HepG2 (cell line): ENCODE results near the gene SLC16A2. TPM values are rescaled to one million over a fixed set of nuclear protein-coding genes. Genes with fewer than 3 reads are reported as not detected.

ENCODE experiments used
- ATAC-seq: fragments of 200-7000 bp; cut with Tn5 transposase; 3 replicates; pipeline ENCODE4 v1.9.1; 2020; ENCODE audit warnings: mild to moderate bottlenecking, moderate library complexity
- BruUV-seq: library from RNA; stranded (reverse); fragments of 400-500 nt; replicated peaks from 2 replicates; lab custom pipeline; 2021; lab: Mats Ljungman, UMichigan
- CTCF ChIA-PET: fragments of 300-600 bp; formaldehyde crosslinking; extraction: SDS; loops from one replicate; lab custom pipeline; 2021; ENCODE audit warnings: low total read pairs, inconsistent platforms, low intra/inter-chr PET ratio; lab: Yijun Ruan, JAX
- POLR2A ChIA-PET: fragments of 350-600 bp; sonication (Branson Sonifier 250); formaldehyde crosslinking; loops from one replicate; lab custom pipeline; 2020; ENCODE audit warnings: antibody characterized with exemption, inconsistent platforms; lab: Yijun Ruan, JAX
- DNase-seq: peaks from one replicate; pipeline ENCODE4 v3.0.0-alpha.2; 2015; ENCODE audit warnings: low spot score
- FAIRE-seq: peaks from 3 replicates; lab custom pipeline; 2011; peaks lifted over from hg19 to GRCh38; lab: Jason Lieb, UNC
- H2AFZ ChIP-seq: one replicate; pipeline ENCODE4 v1.6.1; 2011; ENCODE audit warnings: low read length, inconsistent platforms
- H3K27ac ChIP-seq: fragments of 300-600 bp; 3 replicates; pipeline ENCODE4 v1.8.0; 2011; ENCODE audit warnings: mixed run types, mild to moderate bottlenecking, mixed read lengths, low read length, inconsistent platforms; ENCODE audit not compliant: insufficient read depth; ENCODE audit errors: extremely low read length
- H3K27me3 ChIP-seq, 2 experiments: fragments of 200-600 bp in 1 of 2; 2 replicates in 1 of 2; 3 replicates in 1 of 2; pipeline versions ENCODE4 v1.6.0 to v1.8.0; 2011; ENCODE audit warnings: low read length in 2 of 2, mild to moderate bottlenecking in 2 of 2, moderate library complexity in 2 of 2, inconsistent platforms in 1 of 2; ENCODE audit not compliant: insufficient read depth in 2 of 2, control insufficient read depth in 1 of 2
- H3K36me3 ChIP-seq, 2 experiments: fragments of 200-600 bp in 1 of 2; replicated peaks in 1 of 2; 2 replicates in 1 of 2; 3 replicates in 1 of 2; pipeline versions ENCODE4 v1.5.1 to v1.8.0; 2011; ENCODE audit warnings: low read length in 2 of 2, inconsistent platforms in 1 of 2; ENCODE audit not compliant: insufficient read depth in 2 of 2, control insufficient read depth in 1 of 2
- H3K4me1 ChIP-seq: 2 replicates; pipeline ENCODE4 v1.5.1; 2012; ENCODE audit warnings: low read length, inconsistent platforms; ENCODE audit not compliant: insufficient read depth
- H3K4me2 ChIP-seq: 2 replicates; pipeline ENCODE4 v1.6.0; 2011; ENCODE audit warnings: low read depth, low read length, inconsistent platforms
- H3K4me3 ChIP-seq, 3 experiments: fragments of 200-600 bp in 1 of 3; sonication (generic), shearing (Covaris generic) in 1 of 3; replicated peaks in 1 of 3; 2 replicates each; pipeline ENCODE4 v1.5.1; 2011 to 2016; ENCODE audit warnings: low read length in 3 of 3, inconsistent platforms in 2 of 3, low read depth in 2 of 3, mild to moderate bottlenecking in 2 of 3, control low read depth in 1 of 3, mixed read lengths in 1 of 3; ENCODE audit not compliant: insufficient read depth in 1 of 3
- H3K79me2 ChIP-seq: one replicate; pipeline ENCODE4 v1.6.1; 2011; ENCODE audit warnings: low read length, inconsistent platforms; ENCODE audit not compliant: insufficient read depth
- H3K9ac ChIP-seq: 2 replicates; pipeline ENCODE4 v1.6.0; 2011; ENCODE audit warnings: mild to moderate bottlenecking, low read depth, low read length, inconsistent platforms; ENCODE audit not compliant: insufficient read depth
- H3K9me3 ChIP-seq: 2 replicates; pipeline ENCODE4 v1.5.1; 2012; ENCODE audit warnings: mild to moderate bottlenecking, low read length
- H4K20me1 ChIP-seq: 2 replicates; pipeline ENCODE4 v1.6.0; 2011; ENCODE audit warnings: inconsistent platforms, mild to moderate bottlenecking, low read length, moderate library complexity; ENCODE audit not compliant: insufficient read depth
- CERS6 ChIP-seq: sonication (generic); formaldehyde crosslinking; IDR thresholded peaks from 2 replicates; pipeline ENCODE4 v1.5.0; 2020; ENCODE audit warnings: missing genetic modification reagents
- DNMT3B ChIP-seq: conservative IDR thresholded peaks from 2 replicates; pipeline ENCODE4 v1.6.1; 2016; ENCODE audit warnings: missing biosample characterization, control low read depth
- GLI4 ChIP-seq: sonication (generic); formaldehyde crosslinking; IDR thresholded peaks from 2 replicates; pipeline ENCODE4 v1.5.1; 2020; ENCODE audit warnings: missing genetic modification reagents, mild to moderate bottlenecking, moderate library complexity, borderline replicate concordance
- SNRNP70 ChIP-seq: fragments of 200-400 bp; formaldehyde crosslinking; IDR thresholded peaks from 2 replicates; pipeline ENCODE4 v1.6.1; 2017; ENCODE audit warnings: mild to moderate bottlenecking, low read depth, low read length, moderate library complexity
- ZBTB14 ChIP-seq: sonication (generic); formaldehyde crosslinking; IDR thresholded peaks from 2 replicates; pipeline ENCODE4 v1.4.0; 2020; ENCODE audit warnings: missing genetic modification reagents
- ZMYM4 ChIP-seq: sonication (generic); formaldehyde crosslinking; IDR thresholded peaks from 2 replicates; pipeline ENCODE4 v1.8.1; 2023; ENCODE audit warnings: mild to moderate bottlenecking, missing genetic modification reagents
- ZNF614 ChIP-seq: IDR thresholded peaks from 2 replicates; pipeline ENCODE4 v1.6.1; 2018; ENCODE audit warnings: missing biosample characterization, missing genetic modification reagents, inconsistent platforms, borderline replicate concordance
- ZNF616 ChIP-seq: sonication (generic); formaldehyde crosslinking; IDR thresholded peaks from 2 replicates; pipeline ENCODE4 v1.5.0; 2020; ENCODE audit warnings: low read depth, mild to moderate bottlenecking, missing genetic modification reagents
- ZNF660 ChIP-seq: sonication (generic); formaldehyde crosslinking; IDR thresholded peaks from 2 replicates; pipeline ENCODE4 v1.5.1; 2020; ENCODE audit warnings: mild to moderate bottlenecking, low read depth, missing genetic modification reagents, borderline replicate concordance
- ZNF670 ChIP-seq: sonication (generic); formaldehyde crosslinking; IDR thresholded peaks from 2 replicates; pipeline ENCODE4 v1.8.0; 2022; ENCODE audit warnings: mild to moderate bottlenecking, missing genetic modification reagents, borderline replicate concordance
- ZNF777 ChIP-seq: sonication (generic); formaldehyde crosslinking; IDR thresholded peaks from 2 replicates; pipeline ENCODE4 v1.4.0; 2020; ENCODE audit warnings: missing genetic modification reagents
- WGBS: methylation state at CpG from one replicate; pipeline ENCODE4 v1.1.6; 2017; ENCODE audit warnings: low lambda C conversion rate; 5-methylcytosine and 5-hydroxymethylcytosine counted together
- in situ Hi-C: cut with HindIII; loops from 2 replicates; pipeline ENCODE4 v1.10.0; 2017; ENCODE audit warnings: low pct_unique_long_range_greater_than_20kb; ENCODE audit not compliant: extremely low pct_ligation_motif_present
- intact Hi-C: fragments of 100-400 bp; cut with micrococcal nuclease; formaldehyde crosslinking; loops from one replicate; pipeline ENCODE4 v1.10.0; 2022; ENCODE audit not compliant: unreplicated experiment
- polyA plus RNA-seq, 8 experiments: library from polyadenylated mRNA; depleted of rRNA in 3 of 8; stranded (reverse) in 7 of 8; unstranded in 1 of 8; fragments of >200 nt; fragmentation: Illumina TruSeq in 4 of 8; extraction: Trizol in 4 of 8; gene quantifications; 2 replicates each; pipeline versions ENCODE4 v1.2.1 to v1.2.3, GENCODE V29; 2011 to 2016; ENCODE audit warnings: low read depth in 4 of 8, missing spikeins in 1 of 8, mixed read lengths in 1 of 8; ENCODE audit not compliant: insufficient read depth in 1 of 8
- total RNA-seq, 5 experiments: library from RNA; depleted of rRNA; stranded (reverse); fragments of >200 nt; fragmentation: Illumina TruSeq; extraction: Trizol; gene quantifications; 2 replicates each; pipeline ENCODE4 v1.2.3, GENCODE V29; 2016; ENCODE audit warnings: low read depth in 1 of 5
- TF ChIP-seq, protein P1 (sequence below): sonication (generic); formaldehyde crosslinking; IDR thresholded peaks from 2 replicates; pipeline ENCODE4 v1.4.0; 2020; ENCODE audit warnings: mild to moderate bottlenecking, missing genetic modification reagents, borderline replicate concordance

SLC16A2 gene
- total and polyA plus RNA-seq, 2 of the 13 experiments (the other 11 are each of a cell fraction or from before 2014, with no cell fraction given), result 0.07 to 0.08 TPM

DNA sequence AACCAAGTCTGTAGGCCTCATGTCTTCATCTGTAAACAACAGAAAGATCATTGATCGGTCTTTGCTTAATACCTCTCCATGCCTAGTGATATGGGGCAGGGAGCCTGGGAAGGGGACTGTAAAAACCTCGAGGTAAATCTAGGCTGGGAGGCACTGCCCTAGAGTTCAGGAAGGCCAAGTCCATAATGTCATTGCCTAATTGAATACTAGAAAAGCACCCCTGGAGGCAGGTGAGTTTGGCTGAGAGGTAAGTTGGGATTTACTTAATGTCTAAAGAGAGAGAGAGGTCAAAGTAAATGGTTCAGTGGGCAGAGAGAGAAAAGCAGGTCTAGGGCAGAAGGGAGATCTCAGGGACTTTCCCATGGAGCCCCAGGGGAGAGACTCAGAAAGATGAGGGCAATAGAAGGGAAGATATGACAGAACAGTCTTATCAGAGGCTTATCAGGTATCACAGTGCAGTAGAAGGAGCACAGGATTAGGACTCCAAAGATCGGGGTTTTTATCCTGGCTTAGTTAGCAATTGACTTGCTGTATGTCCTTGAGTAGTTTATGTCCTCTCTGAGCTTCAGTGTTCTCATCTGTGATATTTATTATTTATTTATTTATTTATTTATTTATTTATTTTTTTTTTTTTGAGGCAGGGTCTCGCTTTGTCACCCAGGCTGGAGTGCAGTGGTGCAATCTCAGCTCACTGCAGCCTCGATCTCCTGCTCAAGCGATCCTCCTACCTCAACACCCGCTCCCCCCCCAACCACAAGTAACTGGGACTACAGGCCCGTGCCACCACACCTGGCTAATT, 85.2 kb downstream of the SLC16A2 start:
- Histone ChIP-seq H3K9ac (no peak overlapping the region), H3K9me3 (no peaks in the 10 kb centered on the region), H3K36me3 (no peaks in the 10 kb centered on the region), H3K27me3 (no peaks in the 10 kb centered on the region), H3K4me1 (no peaks in the 10 kb centered on the region), H3K4me3 (no peak overlapping the region), H3K27ac (no peak overlapping the region), H3K4me2 (no peak overlapping the region), H4K20me1 (no peaks in the 10 kb centered on the region), H3K79me2 (no peaks in the 10 kb centered on the region), H2AFZ (no peak overlapping the region)
- no peak for ATAC-seq
- no peak for FAIRE-seq
- CTCF ChIA-PET, result no interaction called here
- BruUV-seq, result no TSS peak
- POLR2A ChIA-PET, result no interaction called here
- no peak for DNase-seq
- 17% methylated on average over 8 of the region's 8 CpGs for WGBS
- intact Hi-C loops (no loop called here), in situ Hi-C loops (no loop called here)
- TF ChIP-seq ZMYM4 (CRISPR knock-in tag), result no peak
- TF ChIP-seq DNMT3B (CRISPR knock-in tag), result no peak
- no peak for TF ChIP-seq GLI4
- TF ChIP-seq, protein P1, sequence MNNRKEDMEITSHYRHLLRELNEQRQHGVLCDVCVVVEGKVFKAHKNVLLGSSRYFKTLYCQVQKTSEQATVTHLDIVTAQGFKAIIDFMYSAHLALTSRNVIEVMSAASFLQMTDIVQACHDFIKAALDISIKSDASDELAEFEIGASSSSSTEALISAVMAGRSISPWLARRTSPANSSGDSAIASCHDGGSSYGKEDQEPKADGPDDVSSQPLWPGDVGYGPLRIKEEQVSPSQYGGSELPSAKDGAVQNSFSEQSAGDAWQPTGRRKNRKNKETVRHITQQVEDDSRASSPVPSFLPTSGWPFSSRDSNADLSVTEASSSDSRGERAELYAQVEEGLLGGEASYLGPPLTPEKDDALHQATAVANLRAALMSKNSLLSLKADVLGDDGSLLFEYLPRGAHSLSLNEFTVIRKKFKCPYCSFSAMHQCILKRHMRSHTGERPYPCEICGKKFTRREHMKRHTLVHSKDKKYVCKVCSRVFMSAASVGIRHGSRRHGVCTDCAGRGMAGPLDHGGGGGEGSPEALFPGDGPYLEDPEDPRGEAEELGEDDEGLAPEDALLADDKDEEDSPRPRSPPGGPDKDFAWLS, result no peak

- H3K79me2 ChIP-seq, result no peaks in the 10 kb centered on the region
- FAIRE-seq, result no peak
- H3K36me3 ChIP-seq, result no peaks in the 10 kb centered on the region
- ATAC-seq, result no peak
- no peaks in the 10 kb centered on the region for H3K27me3 ChIP-seq
- H3K4me2 ChIP-seq, result no peak overlapping the region
- no peak for DNase-seq
- in situ Hi-C loops (no loop called here), intact Hi-C loops (no loop called here)
- H2AFZ ChIP-seq, result no peak overlapping the region
- ChIA-PET POLR2A (no interaction called here), CTCF (no interaction called here)
- WGBS, result 94% methylated on average over 4 of the region's 4 CpGs
- no peaks in the 10 kb centered on the region for H3K4me1 ChIP-seq
- BruUV-seq, result no TSS peak
- H3K9me3 ChIP-seq, result no peaks in the 10 kb centered on the region
- no peak overlapping the region for H3K27ac ChIP-seq
- H3K4me3 ChIP-seq, result no peak overlapping the region
- H3K9ac ChIP-seq, result no peak overlapping the region
- no peaks in the 10 kb centered on the region for H4K20me1 ChIP-seq
- TF ChIP-seq ZNF616 (CRISPR knock-in tag), result no peak
- no peak for TF ChIP-seq ZBTB14 (CRISPR knock-in tag)
- TF ChIP-seq ZNF660 (CRISPR knock-in tag), result no peak
- no peak for TF ChIP-seq SNRNP70
- TF ChIP-seq ZNF670 (CRISPR knock-in tag), result no peak
- no peak for TF ChIP-seq ZNF614 (CRISPR knock-in tag)
- no peak for TF ChIP-seq CERS6
- TF ChIP-seq ZNF777 (CRISPR knock-in tag), result no peak
Measured at GRCh38 chrX:74507191-74507590, 85.9 kb downstream of the SLC16A2 start.
